Measurements from ENCODE around the gene NTHL1.

GRCh38 chr16:2062801-2063200, 15.2 kb upstream of the NTHL1 start:
- TF ChIP-seq CTCF (IDR thresholded peaks at IDR 0.05) (no peak), POLR2A (IDR thresholded peaks at IDR 0.05) (no peak), EP300 (IDR thresholded peaks at IDR 0.05) (no peak)
